ENCODE results near the gene KCNJ12.

Gene KCNJ12

GRCh38 chr17:21375162-21375560 lies 996 bp upstream of the KCNJ12 start:
- TF ChIP-seq ZSCAN16 (tag by site-specific recombination; IDR thresholded peaks at IDR 0.05), result no peak
- TF ChIP-seq ZIC2 (tag by site-specific recombination; IDR thresholded peaks at IDR 0.05), result peak; percentile 30; the same call in 1 of the 2 replicates
- TF ChIP-seq ZBTB8A (tag by site-specific recombination; IDR thresholded peaks at IDR 0.05), result peak; percentile 23; the same call in 1 of the 2 replicates
- CTCF ChIA-PET, result interaction anchor here (1.3 kb wide), 2 partner anchors 16 to 136 kb away, joined by 3 to 4 read pairs; no protein-coding TSS in a partner anchor

DNA sequence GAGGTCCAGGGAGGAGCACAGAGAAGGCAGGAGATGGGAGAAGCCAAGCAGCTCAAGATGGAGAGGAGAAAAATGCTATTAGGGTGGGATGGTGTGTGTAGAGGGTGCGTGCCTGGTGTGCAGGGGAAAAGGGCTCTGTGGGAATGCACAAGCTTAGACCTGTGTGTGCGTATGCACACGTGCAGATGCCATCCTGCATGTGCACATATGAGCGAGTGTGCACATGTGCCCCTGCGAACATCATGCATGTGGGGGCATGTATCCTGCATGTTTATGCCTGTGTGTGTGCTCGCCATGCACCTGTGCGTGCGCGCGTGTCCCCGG lies 438 bp upstream of the KCNJ12 start:
- Histone ChIP-seq H3K9me3 (ENCODE audit: control insufficient read depth, insufficient read depth, low read depth, low read length) (no peaks in the 10 kb centered on the region), H3K4me1 (ENCODE audit: control insufficient read depth, insufficient read depth, low read length) (peaks cover 3% of the 10 kb centered on the region; the same call in 1 of the 2 replicates), H3K4me3 (ENCODE audit: low read depth, low read length) (no peak overlapping the region), H3K36me3 (ENCODE audit: control insufficient read depth in 2 of 2, insufficient read depth in 1 of 2, low read length in 2 of 2) (no peaks in the 10 kb centered on the region), H3K27ac (ENCODE audit: extremely low read depth, low read depth, low read length) (no peak overlapping the region)
- CTCF ChIA-PET, result no interaction called here
- no peak for TF ChIP-seq ZNF221 (tag by site-specific recombination; IDR thresholded peaks at IDR 0.05; ENCODE audit: borderline replicate concordance)
- TF ChIP-seq ZNF133 (tag by site-specific recombination; IDR thresholded peaks at IDR 0.05), result 0 out of 2 replicates have a peak, but pooled peaks have one; percentile 12
- TF ChIP-seq ZBTB17 (tag by site-specific recombination; IDR thresholded peaks at IDR 0.05), result 0 out of 2 replicates have a peak, but pooled peaks have one; percentile 7
- TF ChIP-seq HIC1 (tag by site-specific recombination; IDR thresholded peaks at IDR 0.05), result peak; percentile 65; the same call in 1 of the 2 replicates
- peak; percentile 35; the same call in 1 of the 2 replicates for TF ChIP-seq ZNF501 (tag by site-specific recombination; IDR thresholded peaks at IDR 0.05)
- POLR2A ChIA-PET, result interaction anchor here (0.6 to 1.2 kb wide), 2 partner anchors 90 to 246 kb away, joined by 3 to 9 read pairs; no protein-coding TSS in a partner anchor

More at GRCh38 chr17:21375162-21375560, 996 bp upstream of the KCNJ12 start:
- Histone ChIP-seq H3K4me1 (ENCODE audit: control insufficient read depth, insufficient read depth, low read length) (peaks cover 7% of the 10 kb centered on the region), H3K27ac (ENCODE audit: extremely low read depth, low read depth, low read length) (no peak overlapping the region), H3K9me3 (ENCODE audit: control insufficient read depth, insufficient read depth, low read depth, low read length) (no peaks in the 10 kb centered on the region), H3K4me3 (ENCODE audit: low read depth, low read length) (no peak overlapping the region), H3K36me3 (ENCODE audit: control insufficient read depth in 2 of 2, insufficient read depth in 1 of 2, low read length in 2 of 2) (no peaks in the 10 kb centered on the region)
- POLR2A ChIA-PET, result interaction anchor here (0.6 to 1.2 kb wide), 2 partner anchors 90 to 246 kb away, joined by 3 to 9 read pairs; no protein-coding TSS in a partner anchor

DNA sequence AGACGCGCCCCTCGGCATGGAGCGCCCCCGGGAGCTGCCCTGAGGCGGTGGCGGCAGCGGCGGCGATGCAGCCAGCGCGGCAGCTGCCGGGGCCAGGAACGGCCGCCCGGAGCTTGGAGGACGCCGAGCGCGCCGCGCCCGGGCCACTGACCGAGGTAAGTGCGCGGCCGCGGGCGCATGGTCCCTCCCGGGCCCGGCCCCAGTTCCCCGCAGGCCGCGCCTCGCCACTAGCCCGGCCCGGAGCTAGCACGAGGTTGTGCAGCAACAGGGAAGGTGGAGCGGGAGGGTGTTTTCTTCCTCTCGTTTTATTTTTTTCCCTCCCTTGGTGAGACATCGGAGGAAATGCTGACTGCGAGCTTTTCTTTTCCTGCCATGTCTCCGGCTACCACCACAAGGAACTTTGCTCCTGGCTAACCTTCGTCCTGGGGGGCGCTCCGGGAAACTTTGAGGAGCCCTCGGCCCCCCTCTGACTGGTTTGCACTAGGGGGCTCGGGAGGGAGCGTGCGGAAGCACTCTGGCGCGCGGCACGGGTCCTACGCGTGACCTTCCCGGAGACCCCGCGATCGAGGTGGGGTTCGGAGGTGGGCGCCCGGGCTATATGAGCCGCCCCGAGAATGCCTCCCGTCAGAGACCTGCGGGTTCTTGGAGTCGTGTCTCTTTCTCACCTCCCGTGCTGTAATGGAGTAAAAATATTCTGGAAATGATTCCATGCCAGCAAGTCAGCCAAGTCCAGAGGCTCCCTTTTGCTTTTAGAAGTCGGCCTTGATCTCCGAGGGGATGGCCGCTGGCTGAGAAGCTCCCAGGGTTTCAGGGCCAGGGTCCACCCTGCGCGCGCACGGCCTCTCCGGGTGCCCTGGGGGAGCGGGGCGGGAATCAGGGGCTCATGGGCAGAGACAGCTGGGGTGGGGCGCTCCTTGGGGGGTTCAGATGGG lies 868 bp downstream of the KCNJ12 start:
- Histone ChIP-seq H3K9me3 (ENCODE audit: control insufficient read depth, insufficient read depth, low read depth, low read length) (no peaks in the 10 kb centered on the region), H3K4me3 (ENCODE audit: low read depth, low read length) (peak overlapping the region; percentile 12), H3K27ac (ENCODE audit: extremely low read depth, low read depth, low read length) (peak overlapping the region; percentile 41; the same call in 1 of the 2 replicates), H3K4me1 (ENCODE audit: control insufficient read depth, insufficient read depth, low read length) (peaks cover 3% of the 10 kb centered on the region; the same call in 1 of the 2 replicates), H3K36me3 (ENCODE audit: control insufficient read depth in 2 of 2, insufficient read depth in 1 of 2, low read length in 2 of 2) (no peaks in the 10 kb centered on the region)
- TF ChIP-seq ZBTB26 (tag by site-specific recombination; optimal IDR thresholded peaks at IDR 0.05) (peak; percentile 11), ZNF704 (tag by site-specific recombination; IDR thresholded peaks at IDR 0.05) (no peak), ZNF785 (tag by site-specific recombination; IDR thresholded peaks at IDR 0.05) (no peak), KLF1 (tag by site-specific recombination; IDR thresholded peaks at IDR 0.05) (no peak)
- TF ChIP-seq, protein P1, sequence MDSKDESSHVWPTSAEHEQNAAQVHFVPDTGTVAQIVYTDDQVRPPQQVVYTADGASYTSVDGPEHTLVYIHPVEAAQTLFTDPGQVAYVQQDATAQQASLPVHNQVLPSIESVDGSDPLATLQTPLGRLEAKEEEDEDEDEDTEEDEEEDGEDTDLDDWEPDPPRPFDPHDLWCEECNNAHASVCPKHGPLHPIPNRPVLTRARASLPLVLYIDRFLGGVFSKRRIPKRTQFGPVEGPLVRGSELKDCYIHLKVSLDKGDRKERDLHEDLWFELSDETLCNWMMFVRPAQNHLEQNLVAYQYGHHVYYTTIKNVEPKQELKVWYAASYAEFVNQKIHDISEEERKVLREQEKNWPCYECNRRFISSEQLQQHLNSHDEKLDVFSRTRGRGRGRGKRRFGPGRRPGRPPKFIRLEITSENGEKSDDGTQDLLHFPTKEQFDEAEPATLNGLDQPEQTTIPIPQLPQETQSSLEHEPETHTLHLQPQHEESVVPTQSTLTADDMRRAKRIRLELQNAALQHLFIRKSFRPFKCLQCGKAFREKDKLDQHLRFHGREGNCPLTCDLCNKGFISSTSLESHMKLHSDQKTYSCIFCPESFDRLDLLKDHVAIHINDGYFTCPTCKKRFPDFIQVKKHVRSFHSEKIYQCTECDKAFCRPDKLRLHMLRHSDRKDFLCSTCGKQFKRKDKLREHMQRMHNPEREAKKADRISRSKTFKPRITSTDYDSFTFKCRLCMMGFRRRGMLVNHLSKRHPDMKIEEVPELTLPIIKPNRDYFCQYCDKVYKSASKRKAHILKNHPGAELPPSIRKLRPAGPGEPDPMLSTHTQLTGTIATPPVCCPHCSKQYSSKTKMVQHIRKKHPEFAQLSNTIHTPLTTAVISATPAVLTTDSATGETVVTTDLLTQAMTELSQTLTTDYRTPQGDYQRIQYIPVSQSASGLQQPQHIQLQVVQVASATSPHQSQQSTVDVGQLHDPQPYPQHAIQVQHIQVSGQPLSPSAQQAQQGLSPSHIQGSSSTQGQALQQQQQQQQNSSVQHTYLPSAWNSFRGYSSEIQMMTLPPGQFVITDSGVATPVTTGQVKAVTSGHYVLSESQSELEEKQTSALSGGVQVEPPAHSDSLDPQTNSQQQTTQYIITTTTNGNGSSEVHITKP (tag by site-specific recombination; IDR thresholded peaks at IDR 0.05), result peak; percentile 39; the same call in 1 of the 2 replicates
- CTCF ChIA-PET, result interaction anchor here (0.6 kb wide), 1 partner anchor 384 kb away, joined by 5 read pairs; no protein-coding TSS in a partner anchor
- POLR2A ChIA-PET, result interaction anchor here (0.6 to 0.8 kb wide), 2 partner anchors 80 to 334 kb away, joined by 3 read pairs; partner anchors contain the start of gene USP22
